CD4-positive, alpha-beta T cell (primary cell): ENCODE measurements around the gene ENAH. TPM values are rescaled to one million over a fixed set of nuclear protein-coding genes. Genes with fewer than 3 reads are reported as not detected.

ENCODE experiments used
- ATAC-seq: fragments of 200-7000 bp; cut with Tn5 transposase; one replicate; pipeline ENCODE4 v1.10.0; 2022; ENCODE audit warnings: mild to moderate bottlenecking; ENCODE audit not compliant: poor library complexity
- CTCF ChIA-PET: fragments of 350-600 bp; sonication (Branson Sonifier 250); formaldehyde crosslinking; loops from one replicate; lab custom pipeline; 2021; ENCODE audit warnings: antibody characterized with exemption, inconsistent platforms; lab: Charles Lee
- POLR2A ChIA-PET: fragments of 350-600 bp; sonication (Branson Sonifier 250); formaldehyde crosslinking; loops from one replicate; lab custom pipeline; 2021; ENCODE audit warnings: antibody characterized with exemption, inconsistent platforms; lab: Charles Lee
- DNase-seq, 14 experiments: peaks; one replicate each; pipeline ENCODE4 v3.0.0-alpha.2; 2013 to 2020; ENCODE audit warnings: mixed read lengths in 2 of 14
- H3K27ac ChIP-seq, 2 donors: one replicate each; pipeline versions ENCODE4 v1.5.1 to v1.7.0; 2013; ENCODE audit warnings: low read length in 2 of 2, low read depth in 1 of 2, mild to moderate bottlenecking in 1 of 2
- H3K27me3 ChIP-seq, 2 experiments: 1 replicate in 1 of 2; 2 replicates in 1 of 2; pipeline versions ENCODE4 v1.6.1 to v1.7.0; 2013; ENCODE audit warnings: low read length in 2 of 2, control low read depth in 1 of 2, mild to moderate bottlenecking in 1 of 2, moderate library complexity in 1 of 2; ENCODE audit not compliant: insufficient read depth in 2 of 2, control insufficient read depth in 1 of 2
- H3K36me3 ChIP-seq: one replicate; pipeline ENCODE4 v1.6.1; 2013; ENCODE audit warnings: low read length, control low read depth; ENCODE audit not compliant: insufficient read depth
- H3K4me1 ChIP-seq: one replicate; pipeline ENCODE4 v1.6.1; 2013; ENCODE audit warnings: low read length, control low read depth; ENCODE audit not compliant: insufficient read depth
- H3K4me3 ChIP-seq: one replicate; pipeline ENCODE4 v1.5.1; 2013; ENCODE audit warnings: mild to moderate bottlenecking, low read length, moderate library complexity
- H3K9me3 ChIP-seq, 2 experiments: 1 replicate in 1 of 2; 2 replicates in 1 of 2; pipeline versions ENCODE4 v1.6.1 to v1.7.0; 2013; ENCODE audit warnings: low read length in 2 of 2, mild to moderate bottlenecking in 2 of 2, control low read depth in 1 of 2, moderate library complexity in 1 of 2; ENCODE audit not compliant: control insufficient read depth in 1 of 2, insufficient read depth in 1 of 2
- H3K27ac Mint-ChIP-seq: one replicate; pipeline ENCODE4 v1.8.0; 2020; ENCODE audit warnings: mixed read lengths
- H3K27me3 Mint-ChIP-seq: one replicate; pipeline ENCODE4 v1.8.0; 2021; ENCODE audit warnings: mixed read lengths
- H3K36me3 Mint-ChIP-seq: one replicate; pipeline ENCODE4 v1.8.0; 2021; ENCODE audit warnings: low read depth, mixed read lengths
- H3K4me1 Mint-ChIP-seq: one replicate; pipeline ENCODE4 v1.8.0; 2021; ENCODE audit warnings: low read depth, mixed read lengths
- H3K4me3 Mint-ChIP-seq: one replicate; pipeline ENCODE4 v1.8.0; 2020; ENCODE audit warnings: mild to moderate bottlenecking, mixed read lengths
- H3K9me3 Mint-ChIP-seq: one replicate; pipeline ENCODE4 v1.8.0; 2020; ENCODE audit warnings: mixed read lengths
- intact Hi-C, 2 experiments: fragments of 100-400 bp; cut with DNase I in 1 of 2; cut with micrococcal nuclease in 1 of 2; formaldehyde crosslinking; loops; one replicate each; pipeline versions ENCODE4 v1.15.1 to v1.9.0; 2023 to 2025; cut with DNase I, micrococcal nuclease
- total RNA-seq, 174 experiments: library from RNA in 2 of 174; stranded (reverse) in 2 of 174; gene quantifications; one replicate each; pipeline ENCODE4 v1.2.3 and lab custom pipeline; 2021 to 2026
- TF ChIP-seq, protein P1 (sequence below): fragments of 200-600 bp; IDR thresholded peaks from one replicate; pipeline ENCODE4 v1.8.0; 2022; ENCODE audit warnings: antibody characterized with exemption, mild to moderate bottlenecking

The ENAH gene
- total RNA-seq, 2 experiments from 2014 or later, result not detected

DNA sequence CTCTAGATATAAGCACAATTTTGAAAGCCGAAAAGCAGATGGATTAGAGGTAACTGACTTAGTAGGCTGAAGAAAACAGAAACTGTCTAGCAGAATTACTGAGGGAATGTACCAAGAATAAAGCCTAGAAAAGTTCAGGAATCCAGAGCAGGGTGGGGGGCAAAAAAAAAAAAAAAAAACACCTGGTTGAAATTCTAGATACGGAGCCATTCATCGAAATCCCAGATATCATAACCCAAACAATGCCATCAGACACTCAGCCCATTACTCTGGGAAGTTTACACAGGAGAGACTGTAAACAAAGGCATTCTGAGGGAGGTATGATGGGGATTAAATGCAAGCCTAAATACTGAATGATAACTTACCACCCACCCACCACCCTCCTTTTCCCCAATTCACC lies 45.6 kb downstream of the ENAH start:
- intact Hi-C loops, result no loop called here
- ChIA-PET POLR2A (no interaction called here), CTCF (interaction anchor here (0.9 kb wide), 1 partner anchor 14 kb away, joined by 4 read pairs; no protein-coding TSS in a partner anchor)
- DNase-seq (no peak), ATAC-seq (no peak)
- H3K4me3 Mint-ChIP-seq, result no peak overlapping the region
- H3K9me3 Mint-ChIP-seq, result no peaks in the 10 kb centered on the region
- Histone ChIP-seq H3K9me3 (no peaks in the 10 kb centered on the region), H3K4me3 (no peak overlapping the region), H3K36me3 (no peaks in the 10 kb centered on the region), H3K27ac (no peak overlapping the region), H3K4me1 (no peaks in the 10 kb centered on the region), H3K27me3 (no peaks in the 10 kb centered on the region)
- H3K4me1 Mint-ChIP-seq, result no peaks in the 10 kb centered on the region
- H3K36me3 Mint-ChIP-seq, result no peaks in the 10 kb centered on the region
- H3K27ac Mint-ChIP-seq, result no peak overlapping the region
- TF ChIP-seq, protein P1, sequence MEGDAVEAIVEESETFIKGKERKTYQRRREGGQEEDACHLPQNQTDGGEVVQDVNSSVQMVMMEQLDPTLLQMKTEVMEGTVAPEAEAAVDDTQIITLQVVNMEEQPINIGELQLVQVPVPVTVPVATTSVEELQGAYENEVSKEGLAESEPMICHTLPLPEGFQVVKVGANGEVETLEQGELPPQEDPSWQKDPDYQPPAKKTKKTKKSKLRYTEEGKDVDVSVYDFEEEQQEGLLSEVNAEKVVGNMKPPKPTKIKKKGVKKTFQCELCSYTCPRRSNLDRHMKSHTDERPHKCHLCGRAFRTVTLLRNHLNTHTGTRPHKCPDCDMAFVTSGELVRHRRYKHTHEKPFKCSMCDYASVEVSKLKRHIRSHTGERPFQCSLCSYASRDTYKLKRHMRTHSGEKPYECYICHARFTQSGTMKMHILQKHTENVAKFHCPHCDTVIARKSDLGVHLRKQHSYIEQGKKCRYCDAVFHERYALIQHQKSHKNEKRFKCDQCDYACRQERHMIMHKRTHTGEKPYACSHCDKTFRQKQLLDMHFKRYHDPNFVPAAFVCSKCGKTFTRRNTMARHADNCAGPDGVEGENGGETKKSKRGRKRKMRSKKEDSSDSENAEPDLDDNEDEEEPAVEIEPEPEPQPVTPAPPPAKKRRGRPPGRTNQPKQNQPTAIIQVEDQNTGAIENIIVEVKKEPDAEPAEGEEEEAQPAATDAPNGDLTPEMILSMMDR, result no peak
- no peaks in the 10 kb centered on the region for H3K27me3 Mint-ChIP-seq

DNA sequence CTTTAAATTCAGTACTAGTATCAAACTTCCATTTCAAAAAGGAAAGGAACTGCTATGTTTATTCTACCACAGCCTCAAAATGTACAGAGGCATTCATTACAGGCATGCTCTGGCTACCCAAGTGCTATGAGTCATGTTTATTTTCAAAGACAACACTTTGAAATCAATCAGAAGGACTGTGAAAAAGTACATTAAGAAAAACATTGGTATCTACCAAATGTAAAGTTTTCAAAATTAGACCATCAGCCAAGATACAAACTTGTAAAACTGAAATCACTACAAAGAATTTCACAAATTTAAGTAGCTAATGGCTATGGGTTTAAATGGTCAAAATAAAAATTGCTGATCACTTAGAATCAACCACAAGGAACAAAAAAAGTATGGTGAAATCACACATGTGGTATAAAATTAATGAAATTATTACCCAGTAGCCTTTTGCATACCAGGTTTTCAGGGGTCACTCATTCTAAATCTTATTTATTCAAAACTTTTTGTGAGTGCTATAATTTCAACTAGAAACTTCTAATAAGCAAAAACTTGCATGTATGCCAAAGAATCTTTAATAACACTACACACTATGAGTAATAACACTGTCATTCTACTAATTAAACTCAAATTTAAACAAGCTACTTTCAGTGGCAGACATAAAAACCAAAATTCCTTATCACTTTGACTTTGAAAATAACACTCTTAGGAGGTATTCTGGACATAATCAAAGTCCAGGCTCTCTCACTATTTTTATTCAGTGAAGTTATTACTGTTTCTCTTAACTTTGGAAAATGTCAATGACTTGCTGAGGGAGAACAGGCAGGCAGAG lies 49.2 kb downstream of the ENAH start:
- Mint-ChIP-seq H3K36me3 (no peaks in the 10 kb centered on the region), H3K9me3 (no peaks in the 10 kb centered on the region), H3K4me1 (no peaks in the 10 kb centered on the region), H3K27ac (no peak overlapping the region), H3K27me3 (no peaks in the 10 kb centered on the region), H3K4me3 (no peak overlapping the region)
- no peak overlapping the region for H3K4me3 ChIP-seq
- H3K27ac ChIP-seq, result no peak overlapping the region
- H3K27me3 ChIP-seq, result no peaks in the 10 kb centered on the region
- peaks cover 0 to 4% of the 10 kb centered on the region in 2 experiments for H3K9me3 ChIP-seq
- ChIA-PET CTCF (interaction anchor here (0.6 kb wide), 1 partner anchor 39 kb away, joined by 3 read pairs; no protein-coding TSS in a partner anchor), POLR2A (interaction anchor here (0.6 to 1.2 kb wide), 3 partner anchors 8 to 382 kb away, joined by 3 to 4 read pairs (median 3); no protein-coding TSS in a partner anchor)
- no peak for ATAC-seq
- TF ChIP-seq, protein P1, result no peak
- intact Hi-C loops, result no loop called here
- no peaks in the 10 kb centered on the region for H3K4me1 ChIP-seq
- H3K36me3 ChIP-seq, result no peaks in the 10 kb centered on the region
- no peak for DNase-seq

DNA sequence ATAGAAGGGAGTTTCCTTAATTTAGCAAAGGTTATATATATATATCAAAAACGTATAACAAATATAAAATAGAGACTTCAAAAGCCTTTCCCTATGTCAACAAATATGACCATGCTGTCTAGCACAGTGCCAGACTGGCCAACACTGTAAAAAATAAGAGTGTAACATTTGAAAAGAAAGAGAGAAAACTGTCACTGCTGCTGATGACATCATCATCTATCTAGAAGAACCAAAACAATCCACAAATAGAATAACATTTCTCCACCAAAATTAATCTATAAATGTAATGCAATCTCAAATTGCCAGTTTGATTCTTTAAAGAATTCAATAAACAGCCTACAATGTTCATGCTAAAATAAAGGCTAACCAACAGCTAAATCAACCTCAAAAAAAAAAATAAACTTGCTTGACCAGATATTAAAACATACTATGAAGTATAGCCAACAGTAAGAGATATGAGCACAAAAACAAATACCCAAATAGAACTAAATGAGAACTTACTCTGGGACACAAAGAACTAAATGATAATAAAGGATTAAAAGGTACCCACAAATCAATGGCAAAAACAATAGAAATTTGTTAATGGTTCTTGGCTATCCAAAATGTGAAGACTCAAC lies 50.2 kb downstream of the ENAH start:
- Mint-ChIP-seq H3K36me3 (no peaks in the 10 kb centered on the region), H3K9me3 (no peaks in the 10 kb centered on the region), H3K27ac (no peak overlapping the region), H3K27me3 (no peaks in the 10 kb centered on the region), H3K4me1 (no peaks in the 10 kb centered on the region), H3K4me3 (no peak overlapping the region)
- intact Hi-C loops, result no loop called here
- ChIA-PET CTCF (interaction anchor here (0.6 kb wide), 1 partner anchor 40 kb away, joined by 3 read pairs; no protein-coding TSS in a partner anchor), POLR2A (no interaction called here)
- TF ChIP-seq, protein P1, result no peak
- ATAC-seq, result no peak
- no peaks in the 10 kb centered on the region for H3K27me3 ChIP-seq
- no peaks in the 10 kb centered on the region for H3K36me3 ChIP-seq
- H3K4me1 ChIP-seq, result no peaks in the 10 kb centered on the region
- no peak overlapping the region for H3K27ac ChIP-seq
- DNase-seq, result no peak
- H3K9me3 ChIP-seq, result peaks cover 0 to 4% of the 10 kb centered on the region in 2 experiments
- no peak overlapping the region for H3K4me3 ChIP-seq
